HEK293T (cell line): ENCODE results near the gene NEK3.
"Not testable (repeated sequence)": the region's sequence is repeated elsewhere in the genome, so short reads cannot be mapped to it uniquely, and the experiment has no call there.

Experiments
- CTCF ChIA-PET: fragments of 350-600 bp; formaldehyde crosslinking; extraction: SDS; loops from one replicate; lab custom pipeline; 2021; ENCODE audit warnings: antibody characterized with exemption, inconsistent platforms; lab: Yijun Ruan, JAX
- POLR2A ChIA-PET: fragments of 350-600 bp; formaldehyde crosslinking; extraction: SDS; loops from one replicate; lab custom pipeline; 2020; ENCODE audit warnings: antibody characterized with exemption, inconsistent platforms; lab: Yijun Ruan, JAX
- DNase-seq: peaks from one replicate; pipeline ENCODE4 v3.0.0; 2012; ENCODE audit warnings: mixed read lengths; ENCODE audit errors: extremely low spot score
- ARNT ChIP-seq: fragments of 450-650 bp; IDR thresholded peaks from 2 replicates; pipeline ENCODE4 v1.6.1; 2017; ENCODE audit warnings: mild to moderate bottlenecking
- BHLHE40 ChIP-seq: fragments of 450-650 bp; IDR thresholded peaks from 2 replicates; pipeline ENCODE4 v1.6.1; 2016; ENCODE audit warnings: mild to moderate bottlenecking, moderate library complexity, borderline replicate concordance
- CTBP1 ChIP-seq: fragments of 450-650 bp; IDR thresholded peaks from 2 replicates; pipeline ENCODE4 v1.6.1; 2016; ENCODE audit warnings: borderline replicate concordance
- ELF4 ChIP-seq: fragments of 450-650 bp; IDR thresholded peaks from 2 replicates; pipeline ENCODE4 v1.6.1; 2017; ENCODE audit warnings: antibody characterized with exemption
- FOXA1 ChIP-seq: fragments of 450-650 bp; IDR thresholded peaks from 2 replicates; pipeline ENCODE4 v1.6.1; 2016; ENCODE audit warnings: mild to moderate bottlenecking
- FOXK2 ChIP-seq: fragments of 450-650 bp; IDR thresholded peaks from 2 replicates; pipeline ENCODE4 v1.6.1; 2016; ENCODE audit warnings: mild to moderate bottlenecking
- FOXM1 ChIP-seq: fragments of 450-650 bp; IDR thresholded peaks from 2 replicates; pipeline ENCODE4 v1.6.1; 2017; ENCODE audit warnings: mild to moderate bottlenecking, borderline replicate concordance
- HDGF ChIP-seq: fragments of 450-650 bp; IDR thresholded peaks from 2 replicates; pipeline ENCODE4 v1.6.1; 2017; ENCODE audit warnings: antibody characterized with exemption, borderline replicate concordance
- L3MBTL2 ChIP-seq: fragments of 450-650 bp; conservative IDR thresholded peaks from 2 replicates; pipeline ENCODE4 v1.6.1; 2016; ENCODE audit warnings: mild to moderate bottlenecking
- LEF1 ChIP-seq: fragments of 450-650 bp; IDR thresholded peaks from 2 replicates; pipeline ENCODE4 v1.6.1; 2017; ENCODE audit warnings: mild to moderate bottlenecking, borderline replicate concordance
- NFRKB ChIP-seq: fragments of 450-650 bp; IDR thresholded peaks from 2 replicates; pipeline ENCODE4 v1.6.1; 2016; ENCODE audit warnings: mild to moderate bottlenecking, moderate library complexity
- SP1 ChIP-seq: fragments of 450-650 bp; IDR thresholded peaks from 2 replicates; pipeline ENCODE4 v1.6.1; 2017
- SUZ12 ChIP-seq: fragments of 450-650 bp; IDR thresholded peaks from 2 replicates; pipeline ENCODE4 v1.6.1; 2016; ENCODE audit warnings: mild to moderate bottlenecking
- TARDBP ChIP-seq: fragments of 450-650 bp; IDR thresholded peaks from 2 replicates; pipeline ENCODE4 v1.6.1; 2016
- ZNF384 ChIP-seq: fragments of 450-650 bp; IDR thresholded peaks from 2 replicates; pipeline ENCODE4 v1.6.1; 2016
- TF ChIP-seq, protein P1 (sequence below): fragments of 450-650 bp; IDR thresholded peaks from 2 replicates; pipeline ENCODE4 v1.6.1; 2016

NEK3 gene

DNA sequence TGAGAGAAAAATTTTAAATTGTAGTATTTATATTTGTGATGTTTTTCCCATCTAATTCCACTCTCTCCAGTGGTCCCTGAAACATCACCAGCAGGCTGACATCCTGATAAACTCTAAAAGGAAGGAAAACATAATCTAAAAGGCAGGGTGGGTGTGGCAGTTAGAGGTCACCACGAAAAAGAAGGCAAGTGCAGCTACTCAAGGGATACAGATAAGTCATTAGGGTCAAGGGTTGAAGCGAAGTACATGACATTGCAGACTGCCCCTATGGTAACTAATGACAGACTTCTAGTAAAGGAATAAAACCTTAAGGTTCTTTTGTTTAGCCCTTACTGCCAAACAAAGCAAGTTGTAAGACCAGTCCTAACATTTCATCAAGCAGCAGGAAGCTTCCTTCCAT lies 6.0 kb upstream of the NEK3 start:
- no peak for TF ChIP-seq NFRKB
- TF ChIP-seq L3MBTL2, result no peak
- TF ChIP-seq CTBP1, result no peak
- no peak for TF ChIP-seq SUZ12
- TF ChIP-seq, protein P1, sequence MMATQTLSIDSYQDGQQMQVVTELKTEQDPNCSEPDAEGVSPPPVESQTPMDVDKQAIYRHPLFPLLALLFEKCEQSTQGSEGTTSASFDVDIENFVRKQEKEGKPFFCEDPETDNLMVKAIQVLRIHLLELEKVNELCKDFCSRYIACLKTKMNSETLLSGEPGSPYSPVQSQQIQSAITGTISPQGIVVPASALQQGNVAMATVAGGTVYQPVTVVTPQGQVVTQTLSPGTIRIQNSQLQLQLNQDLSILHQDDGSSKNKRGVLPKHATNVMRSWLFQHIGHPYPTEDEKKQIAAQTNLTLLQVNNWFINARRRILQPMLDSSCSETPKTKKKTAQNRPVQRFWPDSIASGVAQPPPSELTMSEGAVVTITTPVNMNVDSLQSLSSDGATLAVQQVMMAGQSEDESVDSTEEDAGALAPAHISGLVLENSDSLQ, result no peak
- TF ChIP-seq BHLHE40, result no peak
- TF ChIP-seq TARDBP, result no peak
- no peak for TF ChIP-seq FOXM1
- no peak for TF ChIP-seq ELF4
- TF ChIP-seq LEF1, result no peak
- no peak for TF ChIP-seq HDGF
- TF ChIP-seq ZNF384, result no peak
- no peak for TF ChIP-seq FOXK2
- TF ChIP-seq FOXA1, result no peak
- no peak for TF ChIP-seq ARNT
- TF ChIP-seq SP1, result no peak
- ChIA-PET CTCF (no interaction called here), POLR2A (no interaction called here)
- DNase-seq, result no peak

DNA sequence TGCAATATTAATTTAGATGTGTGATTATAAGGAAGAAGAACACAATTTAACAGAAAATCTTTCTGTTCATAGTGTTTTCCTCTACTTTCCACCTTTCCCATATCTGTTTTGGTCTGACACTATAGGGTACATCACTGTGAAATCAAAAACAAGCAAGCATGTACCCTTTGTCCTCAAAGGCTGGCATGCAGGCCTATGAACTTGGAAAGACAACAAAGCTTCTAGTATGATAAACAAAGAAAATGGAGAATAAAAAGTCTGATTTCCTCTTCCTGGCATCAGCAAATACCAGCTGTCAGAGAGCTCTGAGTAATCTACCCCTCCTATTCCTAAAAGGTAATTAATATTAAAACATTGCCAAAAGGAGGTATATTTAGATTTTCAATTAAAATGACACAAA lies 5.6 kb upstream of the NEK3 start:
- CTCF ChIA-PET, result no interaction called here
- no peak for DNase-seq
- TF ChIP-seq FOXA1 (no peak), FOXK2 (no peak), L3MBTL2 (no peak), NFRKB (no peak), CTBP1 (no peak), HDGF (no peak), BHLHE40 (no peak), ZNF384 (no peak), SP1 (no peak), FOXM1 (no peak), TARDBP (no peak), LEF1 (no peak), ARNT (no peak), ELF4 (no peak)
- TF ChIP-seq, protein P1, result no peak
- POLR2A ChIA-PET, result no interaction called here

DNA sequence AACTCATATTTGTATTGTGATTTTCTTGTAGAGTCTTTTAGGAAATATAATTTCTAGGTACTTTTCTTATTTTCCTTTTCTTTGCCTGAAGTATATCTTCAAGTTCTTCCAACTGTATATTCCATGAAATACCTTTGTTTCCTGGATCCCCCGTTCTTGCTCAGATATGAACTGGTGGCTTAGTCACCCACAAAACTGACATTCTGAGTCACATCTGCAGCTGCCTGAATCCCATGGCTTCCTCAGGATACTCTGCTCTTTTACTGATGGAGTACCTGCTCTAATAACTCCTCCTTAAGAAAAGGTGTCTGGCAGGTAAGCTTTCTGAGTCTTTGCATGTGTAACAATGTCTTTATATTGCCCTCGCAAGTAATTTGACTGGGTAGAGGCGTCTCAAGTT lies 4.5 kb upstream of the NEK3 start:
- POLR2A ChIA-PET, DNase-seq, CTCF ChIA-PET: not testable (repeated sequence)

DNA sequence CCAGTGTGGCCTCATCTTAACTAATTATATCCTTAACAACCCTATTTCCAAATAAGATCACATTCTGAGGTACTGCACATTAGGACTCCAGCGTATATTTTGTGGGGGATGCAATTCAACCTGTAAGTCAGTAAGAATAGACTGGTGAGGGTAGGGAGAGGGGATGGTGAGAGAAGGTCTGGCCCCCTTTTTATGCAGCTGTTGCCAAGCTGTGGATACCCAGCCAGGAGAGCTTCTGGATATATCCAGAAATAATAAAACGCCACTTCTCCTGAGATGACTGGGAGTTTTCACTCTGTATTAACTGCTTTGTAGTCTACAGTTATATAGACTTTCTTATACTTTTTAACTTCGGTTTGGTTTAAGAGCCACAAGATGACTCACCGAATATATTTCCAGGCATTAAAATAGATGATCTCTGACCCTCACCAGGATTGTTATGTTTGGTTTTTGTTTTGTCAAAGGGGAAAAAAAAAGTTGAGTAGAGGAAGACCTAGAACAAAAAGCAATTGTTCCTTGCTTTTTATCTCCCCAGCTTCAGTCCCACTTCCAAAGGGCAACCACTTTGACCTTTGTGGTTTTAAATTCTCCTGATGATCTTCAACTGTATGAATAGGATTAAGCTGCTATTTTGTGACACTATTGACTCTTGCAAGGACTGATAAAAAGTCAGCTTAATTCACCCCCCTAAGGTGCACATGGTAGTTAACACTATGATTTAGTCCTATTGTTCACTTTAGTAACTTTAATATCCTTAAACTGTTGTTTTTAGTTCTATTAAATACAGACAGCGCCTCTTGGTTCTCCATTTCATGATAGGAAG lies 3.1 kb upstream of the NEK3 start:
- no peak for DNase-seq
- ChIA-PET POLR2A (no interaction called here), CTCF (interaction anchor here (0.6 kb wide), 1 partner anchor 74 kb away, joined by 3 read pairs; no protein-coding TSS in a partner anchor)
- no peak for TF ChIP-seq BHLHE40
- no peak for TF ChIP-seq CTBP1

DNA sequence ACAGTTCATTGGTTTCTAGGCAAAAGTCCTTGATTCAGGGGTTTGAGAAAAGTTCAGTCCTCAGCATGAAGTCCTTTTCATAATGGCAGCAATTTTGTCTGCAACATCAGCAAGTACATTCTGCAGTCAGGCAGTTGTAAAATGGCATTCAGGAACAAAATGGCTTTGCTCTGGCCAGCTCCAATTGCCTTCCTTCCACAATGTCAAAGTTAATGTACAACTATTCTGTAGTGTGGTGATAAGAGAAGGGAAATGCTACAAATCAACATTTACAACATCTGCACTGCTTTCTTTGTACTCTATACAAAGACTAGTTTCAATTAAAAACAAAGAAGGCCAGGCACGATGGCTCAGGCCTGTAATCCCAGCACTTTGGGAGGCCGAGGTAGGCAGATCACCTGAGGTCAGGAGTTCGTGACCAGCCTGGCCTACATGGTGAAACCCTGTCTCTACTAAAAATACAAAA lies 1.8 kb upstream of the NEK3 start:
- TF ChIP-seq SP1 (no peak), LEF1 (no peak), FOXM1 (no peak), ARNT (no peak), FOXA1 (no peak)
- TF ChIP-seq, protein P1, result no peak
- CTCF ChIA-PET, result interaction anchor here (1.3 kb wide), 1 partner anchor 10 kb away, joined by 4 read pairs; no protein-coding TSS in a partner anchor
- POLR2A ChIA-PET, result no interaction called here

DNA sequence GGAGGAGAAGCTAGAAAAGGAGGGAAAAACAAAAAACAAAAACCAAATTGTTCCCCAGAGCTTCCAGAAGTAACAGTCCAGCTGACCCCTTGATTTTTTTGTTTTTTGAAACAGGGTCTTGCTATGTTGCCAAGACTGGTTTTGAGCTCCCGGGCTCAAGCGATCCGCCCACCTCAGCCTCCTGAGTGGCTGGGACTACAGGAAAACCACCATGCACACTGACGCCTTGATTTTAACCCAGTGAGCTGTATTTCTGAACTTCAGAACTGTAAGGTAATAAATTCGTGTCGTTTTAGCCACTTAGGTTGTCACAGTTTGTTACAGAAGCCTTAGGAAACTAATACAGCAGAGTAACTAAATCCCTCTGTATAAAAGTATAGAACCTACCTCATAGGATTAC lies 1.1 kb upstream of the NEK3 start:
- DNase-seq, result no peak
- TF ChIP-seq, protein P1, result no peak
- TF ChIP-seq ELF4 (no peak), SUZ12 (no peak), FOXM1 (no peak), BHLHE40 (no peak), ARNT (no peak), NFRKB (no peak), TARDBP (no peak), SP1 (no peak), ZNF384 (no peak), LEF1 (no peak), CTBP1 (no peak), L3MBTL2 (no peak), FOXK2 (no peak), HDGF (no peak)
- POLR2A ChIA-PET, result no interaction called here
- CTCF ChIA-PET, result interaction anchor here (1.1 to 1.3 kb wide), 2 partner anchors 11 to 291 kb away, joined by 3 to 4 read pairs; no protein-coding TSS in a partner anchor

More for the DNA sequence above, 1.8 kb upstream of the NEK3 start:
- no peak for DNase-seq
